ENCODE results near the gene RNF166. TPM values are rescaled to one million over a fixed set of nuclear protein-coding genes. Genes with fewer than 3 reads are reported as not detected.

RNF166 gene
- total RNA-seq, 2 experiments from 2014 or later, result 334 to 355 TPM

DNA sequence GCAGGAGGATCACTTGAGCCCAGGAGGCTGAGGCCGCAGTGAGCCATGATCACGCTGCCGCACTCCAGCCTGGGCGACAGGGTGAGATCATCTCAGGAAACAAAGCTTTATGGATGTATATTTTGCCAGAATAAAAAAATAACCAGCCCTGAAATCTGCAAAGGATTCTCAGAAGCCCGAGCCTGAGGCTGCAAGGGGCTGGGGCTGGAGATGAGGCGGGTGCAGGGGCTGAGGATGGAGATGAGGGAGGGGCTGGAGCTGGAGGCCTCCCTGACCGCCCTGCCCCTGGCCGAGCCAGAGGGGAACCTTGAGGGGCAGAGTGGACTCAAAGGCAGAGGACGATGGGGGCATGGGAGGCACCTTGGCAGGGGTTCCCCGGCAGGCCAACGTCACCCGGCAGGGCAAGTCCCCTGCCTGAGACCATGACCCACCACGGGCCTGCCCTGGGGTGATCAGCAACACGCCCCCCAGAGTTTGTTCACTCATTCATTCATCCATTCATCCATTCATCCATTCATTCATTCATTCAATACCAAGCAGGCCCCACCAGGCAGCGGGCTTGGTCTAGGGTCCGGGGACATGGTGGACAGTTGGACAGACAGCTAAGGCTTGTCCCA lies 46.3 kb upstream of the RNF166 start:
- no peaks in the 10 kb centered on the region for H3K36me3 Mint-ChIP-seq (ENCODE audit: low read depth)
- POLR2A ChIA-PET, result no interaction called here
- H3K36me3 ChIP-seq (ENCODE audit: insufficient read depth, low read length), result peaks cover 24% of the 10 kb centered on the region
- no peak overlapping the region for H3K27ac ChIP-seq (ENCODE audit: low read depth in 1 of 2, low read length in 2 of 2)
- H3K4me1 ChIP-seq (ENCODE audit: insufficient read depth, low read length), result peaks cover 34% of the 10 kb centered on the region
- no peaks in the 10 kb centered on the region for H3K27me3 Mint-ChIP-seq
- H3K9me3 ChIP-seq (ENCODE audit: control insufficient read depth in 1 of 2, insufficient read depth in 1 of 2, low read length in 2 of 2), result peaks cover 0 to 3% of the 10 kb centered on the region in 2 experiments
- H3K4me1 Mint-ChIP-seq (ENCODE audit: low read depth), result peaks cover 3% of the 10 kb centered on the region
- no peak overlapping the region for H3K4me3 Mint-ChIP-seq
- DNase-seq (no peak), ATAC-seq (ENCODE audit: poor library complexity) (no peak)
- no peak overlapping the region for H3K27ac Mint-ChIP-seq
- TF ChIP-seq, protein P1, sequence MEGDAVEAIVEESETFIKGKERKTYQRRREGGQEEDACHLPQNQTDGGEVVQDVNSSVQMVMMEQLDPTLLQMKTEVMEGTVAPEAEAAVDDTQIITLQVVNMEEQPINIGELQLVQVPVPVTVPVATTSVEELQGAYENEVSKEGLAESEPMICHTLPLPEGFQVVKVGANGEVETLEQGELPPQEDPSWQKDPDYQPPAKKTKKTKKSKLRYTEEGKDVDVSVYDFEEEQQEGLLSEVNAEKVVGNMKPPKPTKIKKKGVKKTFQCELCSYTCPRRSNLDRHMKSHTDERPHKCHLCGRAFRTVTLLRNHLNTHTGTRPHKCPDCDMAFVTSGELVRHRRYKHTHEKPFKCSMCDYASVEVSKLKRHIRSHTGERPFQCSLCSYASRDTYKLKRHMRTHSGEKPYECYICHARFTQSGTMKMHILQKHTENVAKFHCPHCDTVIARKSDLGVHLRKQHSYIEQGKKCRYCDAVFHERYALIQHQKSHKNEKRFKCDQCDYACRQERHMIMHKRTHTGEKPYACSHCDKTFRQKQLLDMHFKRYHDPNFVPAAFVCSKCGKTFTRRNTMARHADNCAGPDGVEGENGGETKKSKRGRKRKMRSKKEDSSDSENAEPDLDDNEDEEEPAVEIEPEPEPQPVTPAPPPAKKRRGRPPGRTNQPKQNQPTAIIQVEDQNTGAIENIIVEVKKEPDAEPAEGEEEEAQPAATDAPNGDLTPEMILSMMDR (IDR thresholded peaks at IDR 0.05), result no peak
- intact Hi-C loops (cut with DNase I, micrococcal nuclease), result no loop called here
- no peaks in the 10 kb centered on the region for H3K9me3 Mint-ChIP-seq
- no peaks in the 10 kb centered on the region for H3K27me3 ChIP-seq (ENCODE audit: control insufficient read depth in 1 of 2, insufficient read depth in 2 of 2, low read length in 2 of 2)
- no peak overlapping the region for H3K4me3 ChIP-seq (ENCODE audit: low read length)
- CTCF ChIA-PET, result no interaction called here

DNA sequence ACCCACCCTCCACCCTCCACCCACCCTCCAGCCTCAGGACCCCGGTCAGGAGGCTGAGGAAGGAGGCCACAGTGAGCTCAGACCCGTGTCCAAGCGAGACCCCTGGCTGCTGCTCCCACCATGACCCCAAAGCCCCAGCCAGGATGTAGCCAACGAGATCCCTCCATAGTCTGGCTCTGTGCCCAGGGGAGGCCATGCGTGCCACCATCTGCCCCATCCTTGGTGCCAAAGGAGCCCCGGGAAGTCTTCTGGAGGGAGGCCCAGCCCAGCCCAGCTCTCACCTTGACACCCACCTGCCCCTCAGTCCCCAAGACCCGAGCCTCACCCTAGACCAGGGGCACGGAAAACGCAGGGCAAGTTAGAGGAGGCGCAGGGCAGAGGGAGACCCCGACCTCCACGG lies 44.6 kb upstream of the RNF166 start:
- H3K4me1 Mint-ChIP-seq (ENCODE audit: low read depth), result peaks cover 11% of the 10 kb centered on the region
- POLR2A ChIA-PET, result no interaction called here
- no peak for DNase-seq

DNA sequence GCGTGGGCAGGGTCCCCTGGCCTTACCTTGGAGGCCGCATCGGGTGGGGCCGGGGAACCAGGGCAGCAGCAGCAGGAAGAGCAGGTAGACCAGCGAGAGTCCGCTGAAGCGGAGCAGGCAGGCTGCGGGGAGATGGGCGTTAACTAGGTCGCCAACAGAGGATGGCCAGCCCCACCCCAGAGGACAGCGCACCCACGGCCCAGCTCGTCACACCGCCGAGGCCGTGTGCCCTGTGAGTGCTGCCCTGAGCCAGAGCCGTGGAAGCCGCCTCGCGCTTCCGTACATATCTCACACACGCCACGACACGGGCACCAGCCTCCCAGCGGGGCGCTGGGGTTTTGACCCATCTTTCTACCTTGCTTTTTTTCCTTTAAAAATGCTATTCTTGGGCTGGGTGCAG lies 43.1 kb upstream of the RNF166 start:
- ATAC-seq (ENCODE audit: poor library complexity) (no peak), DNase-seq (no peak)
- Histone ChIP-seq H3K27ac (ENCODE audit: low read depth in 1 of 2, low read length in 2 of 2) (no peak overlapping the region), H3K36me3 (ENCODE audit: insufficient read depth, low read length) (peaks cover 18% of the 10 kb centered on the region), H3K4me3 (ENCODE audit: low read length) (no peak overlapping the region), H3K4me1 (ENCODE audit: insufficient read depth, low read length) (peaks cover 36% of the 10 kb centered on the region), H3K9me3 (ENCODE audit: control insufficient read depth in 1 of 2, insufficient read depth in 1 of 2, low read length in 2 of 2) (peaks cover 0 to 3% of the 10 kb centered on the region in 2 experiments), H3K27me3 (ENCODE audit: control insufficient read depth in 1 of 2, insufficient read depth in 2 of 2, low read length in 2 of 2) (no peaks in the 10 kb centered on the region)
- ChIA-PET CTCF (no interaction called here), POLR2A (no interaction called here)
- Mint-ChIP-seq H3K27me3 (no peaks in the 10 kb centered on the region), H3K27ac (no peak overlapping the region), H3K4me3 (no peak overlapping the region), H3K4me1 (ENCODE audit: low read depth) (peaks cover 20% of the 10 kb centered on the region), H3K36me3 (ENCODE audit: low read depth) (no peaks in the 10 kb centered on the region), H3K9me3 (no peaks in the 10 kb centered on the region)
- TF ChIP-seq, protein P1 (IDR thresholded peaks at IDR 0.05), result no peak
- intact Hi-C loops (cut with DNase I, micrococcal nuclease), result no loop called here

More for the DNA sequence above, 44.6 kb upstream of the RNF166 start:
- Histone ChIP-seq H3K4me3 (ENCODE audit: low read length) (no peak overlapping the region), H3K9me3 (ENCODE audit: control insufficient read depth in 1 of 2, insufficient read depth in 1 of 2, low read length in 2 of 2) (peaks cover 0 to 3% of the 10 kb centered on the region in 2 experiments), H3K27ac (ENCODE audit: low read depth in 1 of 2, low read length in 2 of 2) (no peak overlapping the region), H3K27me3 (ENCODE audit: control insufficient read depth in 1 of 2, insufficient read depth in 2 of 2, low read length in 2 of 2) (no peaks in the 10 kb centered on the region), H3K36me3 (ENCODE audit: insufficient read depth, low read length) (peaks cover 23% of the 10 kb centered on the region), H3K4me1 (ENCODE audit: insufficient read depth, low read length) (peaks cover 36% of the 10 kb centered on the region)
- Mint-ChIP-seq H3K4me3 (no peak overlapping the region), H3K27ac (no peak overlapping the region), H3K27me3 (no peaks in the 10 kb centered on the region), H3K36me3 (ENCODE audit: low read depth) (no peaks in the 10 kb centered on the region), H3K9me3 (no peaks in the 10 kb centered on the region)
- CTCF ChIA-PET, result interaction anchor here (0.9 kb wide), 1 partner anchor 13 kb away, joined by 3 read pairs; no protein-coding TSS in a partner anchor
- intact Hi-C loops (cut with DNase I, micrococcal nuclease), result no loop called here
- ATAC-seq (ENCODE audit: poor library complexity), result no peak
- TF ChIP-seq, protein P1 (IDR thresholded peaks at IDR 0.05), result no peak

All from CD4-positive, alpha-beta T cell (primary cell).